ENCODE data around the gene SLC2A5.
"Not testable (repeated sequence)": the region's sequence is repeated elsewhere in the genome, so short reads cannot be mapped to it uniquely, and the experiment has no call there.

The SLC2A5 gene

DNA sequence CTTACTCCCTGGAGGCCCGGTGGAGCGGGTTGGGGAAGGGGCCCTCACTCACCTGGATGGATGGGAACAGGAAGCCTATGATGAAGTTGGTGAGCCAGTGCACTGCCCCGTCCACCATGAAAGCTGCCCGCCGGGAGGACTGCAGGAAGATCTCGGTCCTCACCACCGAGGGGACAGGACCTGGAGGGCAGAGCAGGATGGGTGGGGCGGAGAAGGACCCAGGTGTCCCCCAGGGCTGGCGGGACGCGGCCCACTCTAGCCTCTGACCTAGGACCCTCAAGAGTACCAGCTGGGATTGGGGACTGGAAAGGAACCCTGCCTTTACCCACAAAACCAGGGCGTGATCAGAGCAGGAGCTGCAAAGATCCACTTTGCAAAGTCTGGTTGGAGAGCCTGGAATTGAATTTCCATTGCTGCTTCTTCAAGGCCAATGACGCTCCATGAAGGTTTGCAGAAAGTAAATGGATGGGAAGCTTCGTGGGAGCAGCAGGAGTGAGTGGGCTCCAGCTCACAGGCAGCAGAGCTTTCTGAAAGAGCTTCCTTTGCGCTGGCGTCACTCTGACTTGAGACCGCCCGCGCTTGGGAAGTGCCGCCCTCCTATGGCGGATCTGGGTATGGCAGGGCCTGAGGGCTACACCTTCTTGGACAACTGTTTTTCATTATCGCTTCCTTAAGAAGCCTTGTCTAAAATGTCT, 64.6 kb downstream of the SLC2A5 start:
- peak; percentile 82 for DNase-seq

DNA sequence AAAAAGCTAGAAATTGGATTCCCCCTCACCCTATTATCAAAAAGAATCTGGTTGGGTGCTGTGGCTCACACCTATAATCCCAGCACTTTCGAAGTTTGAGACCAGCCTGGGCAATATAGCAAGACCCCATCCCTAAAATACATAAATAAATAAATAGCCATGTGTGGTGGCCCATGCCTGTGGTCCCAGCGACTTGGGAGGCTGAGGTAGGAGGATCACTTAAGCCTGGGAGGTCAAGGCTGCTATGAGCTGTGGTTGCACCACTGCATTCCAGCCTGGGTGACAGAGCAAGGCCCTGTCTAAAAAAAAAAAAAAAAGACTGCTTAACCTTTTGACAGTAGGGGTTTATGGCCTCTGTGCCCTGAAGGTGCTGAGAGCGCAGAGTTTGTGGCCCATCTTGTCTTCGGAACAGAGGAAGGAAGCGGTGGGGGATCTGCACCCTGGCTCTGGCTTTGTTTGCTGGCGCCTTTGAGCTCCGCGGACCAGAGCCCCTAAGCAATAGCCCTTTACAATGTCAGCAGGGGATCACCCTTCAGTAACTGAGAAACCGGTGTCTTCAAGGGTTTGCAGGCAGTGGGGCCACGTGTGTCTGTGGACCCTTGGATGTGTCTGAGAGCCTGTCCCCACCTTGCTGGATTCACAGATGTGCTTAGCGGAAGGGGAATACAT, 65.3 kb downstream of the SLC2A5 start:
- no peak for DNase-seq

DNA sequence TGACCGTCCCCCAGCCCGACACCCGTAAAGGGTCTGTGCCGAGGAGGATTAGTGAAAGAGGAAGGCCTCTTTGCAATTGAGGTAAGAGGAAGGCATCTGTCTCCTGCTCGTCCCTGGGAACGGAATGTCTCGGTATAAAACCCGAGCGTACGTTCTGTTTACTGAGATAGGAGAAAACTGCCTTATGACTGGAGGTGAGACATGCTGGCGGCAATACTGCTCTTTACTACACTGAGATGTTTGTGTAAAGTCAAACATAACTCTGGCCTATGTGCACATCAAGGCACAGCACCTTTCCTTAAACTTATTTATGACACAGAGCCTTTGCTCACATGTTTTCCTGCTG, 67.2 kb downstream of the SLC2A5 start:
- DNase-seq: not testable (repeated sequence)

DNA sequence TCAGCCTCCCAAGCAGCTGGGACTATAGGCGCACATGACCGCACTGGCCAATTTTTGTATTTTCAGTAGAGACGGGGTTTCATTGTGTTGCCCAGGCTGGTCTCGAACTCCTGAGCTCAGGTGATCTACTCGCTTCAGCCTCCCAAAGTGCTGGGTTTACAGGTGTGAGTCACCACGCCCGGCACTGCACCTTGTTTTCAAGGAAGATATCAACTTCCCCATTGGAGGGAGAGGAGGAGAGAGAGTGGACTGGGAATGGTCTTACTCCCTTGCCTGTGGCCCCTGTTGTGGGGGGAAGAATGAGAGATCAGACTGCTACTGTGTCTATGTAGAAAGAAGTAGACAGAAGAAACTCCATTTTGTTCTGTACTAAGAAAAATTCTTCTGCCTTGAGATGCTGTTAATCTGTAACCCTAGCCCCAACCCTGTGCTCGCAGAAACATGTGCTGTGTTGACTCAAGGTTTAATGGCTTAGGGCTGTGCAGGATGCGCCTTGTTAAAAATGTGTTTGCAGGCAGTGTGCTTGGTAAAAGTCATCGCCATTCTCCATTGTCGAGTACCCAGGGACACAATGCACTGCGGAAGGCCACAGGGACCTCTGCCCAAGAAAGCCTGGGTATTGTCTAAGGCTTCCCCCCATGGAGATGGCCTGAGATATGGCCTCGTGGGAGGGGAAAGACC, 67.8 kb downstream of the SLC2A5 start:
- DNase-seq: not testable (repeated sequence)

DNA sequence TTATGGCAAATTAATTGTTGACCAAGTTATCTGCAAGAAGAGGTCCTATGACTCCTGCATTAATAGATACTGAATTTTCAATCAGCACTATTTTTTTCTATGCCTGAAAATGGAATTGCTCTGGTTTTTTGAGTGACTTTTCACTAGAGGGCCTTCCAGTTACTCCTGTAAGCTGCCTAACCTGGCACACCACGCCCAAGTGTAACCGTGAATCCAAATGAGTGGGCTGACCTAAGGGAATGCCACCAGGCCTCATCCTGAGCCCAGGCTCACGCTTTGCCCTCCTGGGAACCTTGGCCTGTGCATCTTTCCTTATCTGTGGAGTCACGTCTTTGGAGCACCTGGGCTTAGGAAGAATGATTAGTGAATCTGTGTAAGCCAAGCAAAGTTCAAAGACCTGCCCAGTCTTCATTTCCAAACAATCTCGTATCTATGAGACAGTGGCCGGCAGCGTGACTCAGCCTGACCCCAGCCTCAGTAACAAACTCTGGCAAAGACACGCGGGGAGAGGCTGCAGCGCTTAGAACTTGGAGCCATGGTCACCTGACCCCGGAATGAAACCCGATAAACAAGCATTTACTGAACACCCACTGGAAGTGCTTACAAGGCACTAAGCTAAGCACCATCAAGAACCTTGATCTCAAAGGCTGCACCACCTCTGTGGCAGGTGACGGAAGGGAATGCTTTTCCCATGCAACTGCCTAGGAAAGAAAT, 75.3 kb downstream of the SLC2A5 start:
- not testable (repeated sequence) for DNase-seq

DNA sequence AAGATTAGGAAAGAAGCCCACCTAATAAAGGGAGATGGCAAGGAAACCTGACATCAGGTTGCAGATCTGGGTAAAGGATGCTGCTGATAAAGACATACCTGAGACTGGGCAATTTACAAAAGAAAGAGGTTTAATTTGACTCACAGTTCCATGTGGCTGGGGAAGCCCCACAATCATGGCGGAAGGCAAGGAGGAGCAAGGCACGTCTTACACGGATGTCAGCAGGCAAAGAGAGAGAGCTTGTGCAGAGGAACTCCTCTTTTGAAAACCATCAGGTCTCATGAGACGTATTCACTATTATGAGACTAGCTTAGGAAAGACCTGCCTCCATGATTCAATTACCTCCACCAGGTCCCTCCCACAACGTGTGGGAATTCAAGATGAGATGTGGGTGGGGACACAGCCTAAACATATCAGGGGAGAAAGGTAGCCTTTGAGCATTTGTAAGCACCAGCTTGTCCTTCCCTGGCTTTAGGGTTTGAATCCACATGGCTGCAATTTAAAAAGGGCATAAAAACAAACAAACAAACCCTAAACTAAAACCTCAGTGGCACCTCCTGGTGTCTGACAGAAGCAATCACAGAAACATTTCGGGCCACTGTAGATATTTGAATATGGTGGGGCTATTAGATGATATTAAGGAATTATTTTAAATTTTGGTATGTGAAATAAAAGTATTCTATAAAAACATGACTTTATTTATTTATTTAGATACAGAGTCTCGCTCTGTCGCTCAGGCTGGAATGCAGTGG, 76.3 kb downstream of the SLC2A5 start:
- no peak for DNase-seq

DNA sequence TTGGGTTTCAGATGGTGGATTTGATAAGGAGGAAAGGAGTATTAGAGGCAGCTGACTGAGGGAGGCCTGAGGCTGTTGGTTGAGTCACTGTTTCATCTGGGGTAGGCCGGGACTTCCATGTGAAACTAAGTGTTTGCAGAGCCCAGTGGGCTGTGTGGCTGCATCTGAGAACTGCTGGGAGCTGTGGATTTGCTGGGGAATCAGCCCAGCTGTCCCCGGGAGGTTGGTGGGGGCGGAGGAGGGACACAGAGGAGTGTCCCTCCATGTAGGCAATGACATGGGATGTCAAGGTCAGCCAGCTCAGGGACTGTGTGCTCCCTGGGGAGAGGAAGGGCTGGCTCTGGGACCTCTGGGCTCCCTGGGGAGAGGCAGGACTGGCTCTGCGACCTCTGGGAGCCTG, 79.6 kb downstream of the SLC2A5 start:
- no peak for DNase-seq

DNA sequence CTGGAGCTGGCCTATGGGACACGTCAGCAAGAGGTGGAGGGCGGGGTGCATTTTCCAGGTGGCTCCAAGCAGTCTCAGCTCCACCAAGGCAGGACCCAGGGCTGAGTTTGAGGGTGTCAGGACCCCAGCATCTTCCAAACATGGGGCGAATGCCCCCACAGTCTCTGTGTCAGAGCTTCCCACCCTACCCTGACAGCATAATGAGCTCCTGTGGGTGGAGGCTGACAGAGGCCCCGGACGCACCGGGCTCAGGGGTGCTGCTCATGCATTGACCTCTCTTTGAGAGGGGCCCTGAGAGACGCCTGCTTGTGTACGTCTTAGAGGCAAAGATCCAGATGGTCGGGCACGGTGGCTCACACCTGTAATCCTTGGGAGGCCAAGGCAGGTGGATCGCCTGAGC, 80.4 kb downstream of the SLC2A5 start:
- DNase-seq: no peak

DNA sequence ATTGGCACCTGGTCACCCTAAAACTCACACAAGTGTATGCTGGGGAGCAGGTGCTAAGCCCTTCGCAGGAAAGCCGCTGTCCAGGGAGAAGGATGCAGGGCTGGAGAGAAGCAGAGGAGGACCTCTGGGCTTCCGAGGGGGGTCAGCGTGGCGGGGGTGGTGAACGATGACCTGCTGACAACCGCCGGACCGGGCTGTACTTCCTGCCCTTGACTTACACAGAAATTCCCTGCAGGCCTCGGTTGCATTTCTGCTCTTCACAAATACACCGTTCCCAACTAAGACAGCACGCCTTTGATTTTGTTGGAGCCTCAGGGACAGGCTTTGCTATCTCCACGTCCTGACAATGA, 80.8 kb downstream of the SLC2A5 start:
- no peak for DNase-seq

DNA sequence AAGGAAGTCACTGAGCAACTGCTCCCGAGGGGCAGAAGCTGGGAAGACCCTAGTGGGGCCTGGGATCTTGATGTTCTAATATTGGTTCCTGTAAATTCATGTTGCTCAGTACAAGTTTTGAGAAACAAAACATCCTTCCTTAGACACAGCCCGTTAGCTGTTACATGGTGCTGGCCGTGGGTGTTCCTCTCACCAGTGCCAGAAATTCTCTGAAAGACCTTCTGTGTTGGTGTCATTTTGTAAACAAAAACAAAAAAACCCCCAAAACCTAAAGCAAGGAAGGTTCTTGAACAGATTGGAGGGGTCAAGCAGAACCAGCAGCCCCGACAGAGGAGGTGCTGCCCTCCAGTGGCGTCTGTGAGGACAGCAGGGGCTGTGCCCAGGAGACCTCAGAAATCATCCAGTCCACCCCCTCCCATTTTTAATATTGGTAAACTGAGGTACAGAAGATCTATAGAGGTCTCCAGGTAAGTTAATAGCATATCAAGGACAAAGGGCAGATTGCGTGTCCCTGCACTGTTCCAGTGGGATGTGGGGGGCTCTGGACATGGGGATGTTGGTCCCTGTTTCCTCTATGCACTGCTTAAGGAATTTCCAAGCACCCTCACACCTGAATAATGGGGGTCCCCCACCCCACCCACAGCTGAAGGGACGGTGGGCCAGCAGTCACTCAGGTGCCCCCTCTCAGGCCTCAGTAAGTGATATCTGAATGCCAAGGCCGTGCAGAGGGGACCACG, 81.4 kb downstream of the SLC2A5 start:
- peak; percentile 37 for DNase-seq

DNA sequence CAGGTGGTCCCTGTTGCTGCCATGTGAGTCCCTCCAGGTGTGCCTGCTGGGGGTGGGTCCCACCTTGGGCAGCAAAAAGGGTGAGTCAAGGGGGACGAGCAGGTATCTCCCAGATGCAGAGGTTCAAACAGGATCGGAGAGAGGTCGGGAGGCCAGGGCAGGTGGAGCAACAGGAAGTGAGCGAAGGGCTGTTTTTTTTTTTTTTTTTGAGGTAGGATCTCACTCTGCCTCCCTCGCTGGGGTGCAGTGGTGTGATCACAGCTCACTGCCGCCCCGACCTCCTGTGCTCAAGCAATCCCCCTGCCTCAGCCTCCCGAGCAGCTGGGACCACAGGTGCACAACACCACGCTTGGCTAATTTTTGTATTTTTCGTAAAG, 82.6 kb downstream of the SLC2A5 start:
- no peak for DNase-seq

DNA sequence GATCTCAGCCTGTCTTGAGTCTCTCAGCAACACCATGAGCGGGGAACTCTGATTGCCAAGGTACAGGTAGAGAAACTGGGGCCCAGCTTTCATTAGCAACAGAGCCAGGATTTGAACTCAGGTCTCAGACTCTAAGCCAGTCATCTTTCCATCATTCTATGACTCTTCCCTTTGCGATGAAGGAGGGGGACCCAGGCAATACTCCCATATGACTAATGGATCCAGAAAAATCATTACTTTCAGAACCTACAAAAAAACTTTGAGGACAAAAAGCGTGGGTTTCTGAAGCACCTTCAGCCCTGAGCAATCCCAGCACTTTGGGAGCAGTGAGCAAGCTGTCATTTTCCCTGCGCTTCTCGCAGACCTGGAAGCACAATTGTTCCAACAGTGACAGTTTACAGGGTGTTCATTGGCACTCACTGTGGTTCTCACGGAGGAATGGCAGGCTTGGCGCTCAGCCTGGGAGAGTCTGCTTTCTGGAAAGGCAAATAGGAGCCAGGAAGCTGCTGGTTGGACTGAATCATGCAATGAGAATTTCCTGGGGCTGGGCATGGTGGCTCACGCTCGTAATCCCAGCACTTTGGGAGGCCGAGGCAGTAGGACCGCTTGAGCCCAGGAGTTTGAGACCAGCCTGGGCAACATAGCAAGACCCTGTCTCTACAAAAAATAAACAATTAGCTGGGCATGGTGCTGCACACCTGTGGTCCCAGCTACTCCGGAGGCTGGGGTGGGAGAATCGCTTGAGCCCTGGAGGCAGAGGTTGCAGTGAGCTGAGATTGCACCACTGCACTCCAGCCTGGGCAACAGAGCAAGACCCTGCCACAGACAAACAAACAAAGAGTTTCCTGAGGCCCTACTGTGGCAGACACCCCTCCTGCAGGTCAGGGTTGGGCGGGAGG, 83.3 kb downstream of the SLC2A5 start:
- peak; percentile 98 for DNase-seq
